Measurements from ENCODE around the gene MAPK13.

Gene MAPK13

GRCh38 chr6:36120018-36120417, 10.3 kb upstream of the MAPK13 start:
- no peaks in the 10 kb centered on the region for H3K36me3 ChIP-seq (replicated peaks; ENCODE audit: insufficient read depth, low read length)
- TF ChIP-seq EZH2phosphoT487 (IDR thresholded peaks at IDR 0.05; ENCODE audit: low read length) (no peak), CTCF (IDR thresholded peaks at IDR 0.05; ENCODE audit: low read length) (no peak), EZH2 (optimal IDR thresholded peaks at IDR 0.05; ENCODE audit: low read depth, low read length) (no peak)
- H3K4me2 ChIP-seq (ENCODE audit: low read depth, low read length) = no peak overlapping the region
- H2AFZ ChIP-seq (ENCODE audit: low read length) = no peak overlapping the region
- peaks cover 34% of the 10 kb centered on the region for H3K4me1 ChIP-seq (ENCODE audit: low read length)
- no peaks in the 10 kb centered on the region for H3K79me2 ChIP-seq (ENCODE audit: low read length)
- H3K27ac ChIP-seq (ENCODE audit: low read length) = no peak overlapping the region
- no peak for DNase-seq
- H3F3A ChIP-seq (ENCODE audit: insufficient read depth, low read length) = peaks cover 4% of the 10 kb centered on the region
- no peaks in the 10 kb centered on the region for H3K27me3 ChIP-seq (replicated peaks; ENCODE audit: insufficient read depth, low read length)
- no peak overlapping the region for H3K9ac ChIP-seq (ENCODE audit: low read length)
- no peaks in the 10 kb centered on the region for H4K20me1 ChIP-seq (ENCODE audit: insufficient read depth, low read length)
- H3K9me2 ChIP-seq (replicated peaks; ENCODE audit: insufficient read depth, low read length) = no peaks in the 10 kb centered on the region
- H3K9me3 ChIP-seq (replicated peaks; ENCODE audit: insufficient read depth, low read length) = no peaks in the 10 kb centered on the region
- H3K4me3 ChIP-seq (ENCODE audit: low read length) = no peak overlapping the region

- TF ChIP-seq EZH2 (optimal IDR thresholded peaks at IDR 0.05; ENCODE audit: low read depth, low read length) (no peak), EZH2phosphoT487 (IDR thresholded peaks at IDR 0.05; ENCODE audit: low read length) (no peak), CTCF (IDR thresholded peaks at IDR 0.05; ENCODE audit: low read length) (no peak)
- Histone ChIP-seq H3K9me2 (replicated peaks; ENCODE audit: insufficient read depth, low read length) (no peaks in the 10 kb centered on the region), H2AFZ (ENCODE audit: low read length) (no peak overlapping the region), H3K4me3 (ENCODE audit: low read length) (no peak overlapping the region), H3K4me2 (ENCODE audit: low read depth, low read length) (peak overlapping the region; percentile 30; the same call in 1 of the 2 replicates), H3K27ac (ENCODE audit: low read length) (peak overlapping the region; percentile 45; the same call in 1 of the 2 replicates), H3K9me3 (replicated peaks; ENCODE audit: insufficient read depth, low read length) (no peaks in the 10 kb centered on the region), H3F3A (ENCODE audit: insufficient read depth, low read length) (peaks cover 4% of the 10 kb centered on the region), H3K27me3 (replicated peaks; ENCODE audit: insufficient read depth, low read length) (no peaks in the 10 kb centered on the region), H3K9ac (ENCODE audit: low read length) (no peak overlapping the region), H4K20me1 (ENCODE audit: insufficient read depth, low read length) (no peaks in the 10 kb centered on the region), H3K4me1 (ENCODE audit: low read length) (peaks cover 29% of the 10 kb centered on the region), H3K36me3 (replicated peaks; ENCODE audit: insufficient read depth, low read length) (no peaks in the 10 kb centered on the region), H3K79me2 (ENCODE audit: low read length) (no peaks in the 10 kb centered on the region)
- DNase-seq = peak; percentile 36
These were observed 9.8 kb upstream of the MAPK13 start for GRCh38 chr6:36120539-36120938.

- TF ChIP-seq EZH2phosphoT487 (IDR thresholded peaks at IDR 0.05; ENCODE audit: low read length) (no peak), CTCF (IDR thresholded peaks at IDR 0.05; ENCODE audit: low read length) (no peak), EZH2 (optimal IDR thresholded peaks at IDR 0.05; ENCODE audit: low read depth, low read length) (no peak)
- Histone ChIP-seq H3K9me3 (replicated peaks; ENCODE audit: insufficient read depth, low read length) (no peaks in the 10 kb centered on the region), H2AFZ (ENCODE audit: low read length) (no peak overlapping the region), H3K27me3 (replicated peaks; ENCODE audit: insufficient read depth, low read length) (no peaks in the 10 kb centered on the region), H3K4me3 (ENCODE audit: low read length) (no peak overlapping the region), H3K9ac (ENCODE audit: low read length) (no peak overlapping the region), H3F3A (ENCODE audit: insufficient read depth, low read length) (peaks cover 4% of the 10 kb centered on the region), H3K79me2 (ENCODE audit: low read length) (no peaks in the 10 kb centered on the region), H3K9me2 (replicated peaks; ENCODE audit: insufficient read depth, low read length) (no peaks in the 10 kb centered on the region), H4K20me1 (ENCODE audit: insufficient read depth, low read length) (no peaks in the 10 kb centered on the region), H3K4me1 (ENCODE audit: low read length) (peaks cover 23% of the 10 kb centered on the region), H3K36me3 (replicated peaks; ENCODE audit: insufficient read depth, low read length) (no peaks in the 10 kb centered on the region), H3K4me2 (ENCODE audit: low read depth, low read length) (peak overlapping the region; percentile 30; the same call in 1 of the 2 replicates), H3K27ac (ENCODE audit: low read length) (peak overlapping the region; percentile 45; the same call in 1 of the 2 replicates)
- DNase-seq = peak; percentile 22
These were observed 9.1 kb upstream of the MAPK13 start for GRCh38 chr6:36120979-36121786.
